Subcutaneous adipose tissue (tissue), 4 donors: Measurements from ENCODE around the gene GPR137. TPM values are rescaled to one million over a fixed set of nuclear protein-coding genes. Genes with fewer than 3 reads are reported as not detected.

Source experiments
- total RNA-seq, 4 donors: library from RNA; depleted of rRNA; stranded (reverse); fragments of >200 nt; gene quantifications; one replicate each; pipeline ENCODE4 v1.1.0, GENCODE V29; 2016
- TF ChIP-seq, protein P1 (sequence below): fragments of 450-650 bp; IDR thresholded peaks from one replicate; pipeline ENCODE4 v1.5.1; 2016; ENCODE audit warnings: low read depth, mild to moderate bottlenecking, control low read depth, antibody characterized with exemption, moderate library complexity

GPR137 gene
- total RNA-seq, 4 donors from 2014 or later = 7.7 to 18.1 (median 14.7) TPM

DNA sequence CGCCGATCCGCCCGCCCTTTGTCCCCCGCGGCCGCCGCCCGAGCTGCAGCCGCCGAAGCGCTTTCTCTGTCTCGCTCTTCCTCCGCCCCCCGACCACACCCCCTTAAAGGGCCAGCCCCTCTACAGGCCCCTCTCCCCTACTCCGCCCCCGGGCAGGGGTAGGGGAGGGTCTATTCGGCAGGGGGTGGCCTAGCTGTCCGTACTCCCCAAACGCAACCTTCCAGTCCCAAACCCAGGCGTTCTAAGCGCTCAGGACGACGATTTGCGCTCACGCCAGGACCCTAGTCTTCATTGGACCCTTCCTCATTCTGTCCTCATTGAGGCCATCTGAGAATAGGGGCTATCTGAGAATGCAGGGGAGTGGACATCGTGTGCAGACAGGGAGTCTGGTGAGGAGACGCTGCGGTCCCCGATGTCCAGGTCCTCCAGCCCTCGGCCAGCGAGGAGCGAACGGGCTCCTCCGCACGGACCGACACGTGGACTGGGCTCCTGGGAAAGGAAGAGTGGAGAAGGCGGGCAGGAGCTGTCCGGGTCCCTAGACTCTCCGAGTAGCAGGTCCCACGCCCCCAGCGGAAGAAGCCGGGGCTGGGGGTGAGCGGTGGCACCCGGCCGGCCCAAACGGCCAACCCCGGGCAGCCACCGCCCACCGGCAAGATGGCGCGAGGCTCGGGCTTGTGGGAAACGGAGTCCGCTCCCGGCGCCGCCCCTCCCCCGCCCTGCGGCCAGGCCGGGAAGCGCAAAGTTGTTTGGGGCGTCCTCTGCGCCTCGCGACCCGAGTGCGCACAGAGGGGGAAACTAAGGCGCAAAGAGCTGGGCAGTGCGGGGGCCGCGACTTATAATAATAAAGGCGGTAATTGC lies 38.5 kb upstream of the GPR137 start, which contains the start of gene PPP1R14B:
TSS of gene PPP1R14B (minus strand) at position 73 of the 858 bp plus-strand sequence. CDS start 270 bp downstream, outside the sequence.
- TF ChIP-seq, protein P1, sequence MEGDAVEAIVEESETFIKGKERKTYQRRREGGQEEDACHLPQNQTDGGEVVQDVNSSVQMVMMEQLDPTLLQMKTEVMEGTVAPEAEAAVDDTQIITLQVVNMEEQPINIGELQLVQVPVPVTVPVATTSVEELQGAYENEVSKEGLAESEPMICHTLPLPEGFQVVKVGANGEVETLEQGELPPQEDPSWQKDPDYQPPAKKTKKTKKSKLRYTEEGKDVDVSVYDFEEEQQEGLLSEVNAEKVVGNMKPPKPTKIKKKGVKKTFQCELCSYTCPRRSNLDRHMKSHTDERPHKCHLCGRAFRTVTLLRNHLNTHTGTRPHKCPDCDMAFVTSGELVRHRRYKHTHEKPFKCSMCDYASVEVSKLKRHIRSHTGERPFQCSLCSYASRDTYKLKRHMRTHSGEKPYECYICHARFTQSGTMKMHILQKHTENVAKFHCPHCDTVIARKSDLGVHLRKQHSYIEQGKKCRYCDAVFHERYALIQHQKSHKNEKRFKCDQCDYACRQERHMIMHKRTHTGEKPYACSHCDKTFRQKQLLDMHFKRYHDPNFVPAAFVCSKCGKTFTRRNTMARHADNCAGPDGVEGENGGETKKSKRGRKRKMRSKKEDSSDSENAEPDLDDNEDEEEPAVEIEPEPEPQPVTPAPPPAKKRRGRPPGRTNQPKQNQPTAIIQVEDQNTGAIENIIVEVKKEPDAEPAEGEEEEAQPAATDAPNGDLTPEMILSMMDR = no peak

DNA sequence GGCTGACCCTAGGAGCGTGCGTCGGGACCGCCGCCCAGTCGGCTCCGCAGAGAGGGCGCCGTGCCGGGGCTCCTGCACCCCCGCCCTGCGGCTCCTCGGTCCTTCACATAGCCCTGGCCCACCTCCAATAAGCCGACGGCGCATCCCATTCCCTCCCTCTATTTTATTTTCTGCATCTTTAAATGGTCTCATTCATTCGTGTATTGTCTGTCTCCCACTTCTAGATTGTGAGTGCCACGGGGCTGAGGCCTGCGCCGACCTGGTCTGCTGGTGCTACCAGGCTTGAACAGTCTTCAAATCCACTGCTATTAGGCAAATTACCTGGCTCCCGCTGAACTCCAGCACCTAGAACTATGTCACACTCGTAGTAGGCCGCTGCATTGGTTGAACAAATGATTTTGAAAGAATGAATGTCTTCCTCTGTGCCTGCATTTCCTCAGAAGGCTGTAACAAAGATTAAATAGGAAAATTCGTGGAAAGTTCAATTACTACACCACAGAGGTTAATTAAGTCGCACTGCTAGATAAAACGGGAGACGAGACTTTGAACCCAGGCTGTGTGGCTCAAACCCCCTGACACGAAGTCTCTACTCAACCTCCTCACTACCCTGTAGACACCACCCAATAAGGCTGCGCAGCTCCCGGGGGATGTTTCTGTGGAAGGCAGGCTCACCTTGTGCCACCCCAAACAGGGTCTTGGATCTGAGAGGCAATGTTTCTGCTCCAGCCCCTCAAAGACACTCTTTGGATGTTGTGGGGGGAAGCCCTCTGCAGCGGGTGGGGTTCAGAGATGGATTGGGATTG lies 37.7 kb upstream of the GPR137 start:
- TF ChIP-seq, protein P1 = no peak

DNA sequence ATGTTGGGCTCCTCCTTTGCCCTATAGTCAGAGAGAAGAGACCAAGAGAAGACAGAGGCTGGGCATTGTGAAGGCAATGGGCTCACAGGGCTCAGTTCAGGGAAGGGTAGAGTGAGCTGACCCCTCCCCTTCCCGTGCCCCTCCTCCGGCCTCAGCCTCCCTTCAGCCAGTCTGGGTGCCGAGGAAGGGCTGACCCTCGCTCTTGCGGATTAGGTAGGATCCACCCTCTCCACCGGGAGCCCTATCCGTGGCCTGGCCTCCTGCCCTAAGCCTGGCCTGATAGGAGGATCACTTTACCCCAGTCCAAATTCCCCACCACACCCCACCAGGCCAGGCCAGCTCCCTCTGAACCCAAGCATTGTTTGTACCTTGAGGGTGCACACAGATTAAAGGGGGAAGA lies 37.1 kb upstream of the GPR137 start:
- TF ChIP-seq, protein P1 = no peak

DNA sequence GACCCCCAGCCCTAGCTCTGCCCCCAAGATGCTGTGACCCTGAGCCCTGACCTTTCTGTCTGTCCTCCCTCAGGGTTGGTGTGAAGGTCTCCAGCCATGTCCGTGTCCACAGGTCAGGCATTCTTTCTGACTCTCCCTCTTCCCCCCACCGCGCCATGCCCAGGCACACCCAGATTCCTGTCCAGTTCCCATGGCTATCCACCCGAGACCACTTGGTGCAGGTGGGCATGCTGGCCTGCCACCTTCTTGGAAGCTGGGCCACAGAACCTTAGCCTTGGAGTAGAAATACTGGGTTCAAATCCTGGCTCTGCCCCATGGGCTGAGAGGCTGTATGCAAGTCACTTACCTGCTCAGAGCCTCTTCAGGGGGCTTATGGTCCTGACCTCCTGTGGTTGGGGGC lies 36.6 kb upstream of the GPR137 start:
- TF ChIP-seq, protein P1 = no peak

DNA sequence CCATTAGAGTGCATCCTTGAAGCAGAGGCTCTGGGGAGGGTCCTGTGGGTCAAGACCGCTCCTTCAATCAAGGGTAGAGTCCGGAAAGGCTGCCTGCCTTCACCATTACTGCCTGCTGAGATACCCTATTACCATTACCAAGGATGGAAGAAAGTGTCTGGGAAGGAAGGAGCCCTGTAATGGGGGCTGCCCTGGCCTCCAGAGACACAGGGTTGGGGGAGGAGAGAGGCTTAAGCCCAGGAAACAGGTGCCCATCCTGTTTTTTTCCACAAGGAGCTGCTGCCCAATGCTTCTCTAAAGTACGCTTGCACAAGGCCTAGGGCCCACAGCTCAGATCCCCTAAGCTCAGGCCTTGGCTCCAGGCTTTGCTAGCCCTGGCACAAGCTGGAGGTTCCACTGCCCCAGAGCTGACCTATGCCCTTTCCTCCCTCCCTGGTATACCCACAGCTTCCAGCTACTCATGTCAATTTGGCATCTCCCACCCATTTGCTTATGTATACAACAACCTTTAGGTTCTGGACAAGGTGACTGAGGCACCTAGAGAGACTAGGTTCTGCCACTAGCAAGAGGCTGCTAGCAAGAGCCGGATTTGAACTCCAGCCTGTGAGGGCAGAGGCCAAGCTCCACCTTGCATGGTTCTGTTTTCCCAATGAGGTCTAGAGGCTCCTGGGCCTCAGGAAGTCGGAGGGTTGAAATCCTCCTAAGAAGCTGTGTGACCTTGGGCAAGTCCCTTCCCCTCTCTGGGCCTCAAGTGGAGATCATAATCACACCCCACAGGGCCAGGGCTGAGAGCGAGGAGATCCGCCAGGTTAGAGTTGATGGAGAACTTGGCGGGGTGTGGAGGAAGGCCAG lies 35.9 kb upstream of the GPR137 start:
- TF ChIP-seq, protein P1 = no peak

DNA sequence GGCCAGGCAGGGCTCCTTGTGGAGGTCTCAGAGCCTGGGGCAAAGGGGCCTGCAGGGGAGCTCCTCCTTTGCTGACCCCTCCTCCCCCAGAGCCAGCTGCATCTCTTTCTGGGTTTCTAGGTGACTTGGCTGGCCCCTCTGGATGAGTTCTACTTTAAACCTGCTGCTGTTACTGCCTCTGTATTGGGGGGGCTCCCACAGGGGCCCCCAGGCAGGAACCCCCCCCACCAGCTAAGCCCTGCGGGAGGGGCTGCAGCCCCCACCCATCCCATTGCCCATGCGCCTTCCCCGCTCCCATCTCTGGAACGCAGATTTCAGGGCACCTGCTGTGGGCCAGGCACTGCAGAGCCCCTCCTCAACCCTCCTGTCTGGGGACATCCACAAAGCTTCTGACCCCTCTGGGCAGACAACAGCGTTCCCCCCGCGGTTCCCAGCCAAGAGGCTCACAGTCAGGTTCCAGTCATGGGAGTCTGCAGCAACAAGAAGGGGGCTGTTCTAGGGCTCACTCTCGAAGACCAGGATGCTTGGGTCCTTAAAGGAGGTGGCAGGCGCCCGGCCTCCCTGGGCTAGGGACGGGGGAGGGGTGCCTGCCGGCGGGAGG lies 35.1 kb upstream of the GPR137 start:
- TF ChIP-seq, protein P1 = no peak
